HEK293T (cell line): ENCODE measurements around the gene INAVA.
"Not testable (repeated sequence)": the region's sequence is repeated elsewhere in the genome, so short reads cannot be mapped to it uniquely, and the experiment has no call there.

ENCODE experiments used
- CTCF ChIA-PET: fragments of 350-600 bp; formaldehyde crosslinking; extraction: SDS; loops from one replicate; lab custom pipeline; 2021; ENCODE audit warnings: antibody characterized with exemption, inconsistent platforms; lab: Yijun Ruan, JAX
- POLR2A ChIA-PET: fragments of 350-600 bp; formaldehyde crosslinking; extraction: SDS; loops from one replicate; lab custom pipeline; 2020; ENCODE audit warnings: antibody characterized with exemption, inconsistent platforms; lab: Yijun Ruan, JAX
- DNase-seq: peaks from one replicate; pipeline ENCODE4 v3.0.0; 2012; ENCODE audit warnings: mixed read lengths; ENCODE audit errors: extremely low spot score
- ARNT ChIP-seq: fragments of 450-650 bp; IDR thresholded peaks from 2 replicates; pipeline ENCODE4 v1.6.1; 2017; ENCODE audit warnings: mild to moderate bottlenecking
- BHLHE40 ChIP-seq: fragments of 450-650 bp; IDR thresholded peaks from 2 replicates; pipeline ENCODE4 v1.6.1; 2016; ENCODE audit warnings: mild to moderate bottlenecking, moderate library complexity, borderline replicate concordance
- CTBP1 ChIP-seq: fragments of 450-650 bp; IDR thresholded peaks from 2 replicates; pipeline ENCODE4 v1.6.1; 2016; ENCODE audit warnings: borderline replicate concordance
- ELF4 ChIP-seq: fragments of 450-650 bp; IDR thresholded peaks from 2 replicates; pipeline ENCODE4 v1.6.1; 2017; ENCODE audit warnings: antibody characterized with exemption
- FOXA1 ChIP-seq: fragments of 450-650 bp; IDR thresholded peaks from 2 replicates; pipeline ENCODE4 v1.6.1; 2016; ENCODE audit warnings: mild to moderate bottlenecking
- FOXK2 ChIP-seq: fragments of 450-650 bp; IDR thresholded peaks from 2 replicates; pipeline ENCODE4 v1.6.1; 2016; ENCODE audit warnings: mild to moderate bottlenecking
- FOXM1 ChIP-seq: fragments of 450-650 bp; IDR thresholded peaks from 2 replicates; pipeline ENCODE4 v1.6.1; 2017; ENCODE audit warnings: mild to moderate bottlenecking, borderline replicate concordance
- HDGF ChIP-seq: fragments of 450-650 bp; IDR thresholded peaks from 2 replicates; pipeline ENCODE4 v1.6.1; 2017; ENCODE audit warnings: antibody characterized with exemption, borderline replicate concordance
- L3MBTL2 ChIP-seq: fragments of 450-650 bp; conservative IDR thresholded peaks from 2 replicates; pipeline ENCODE4 v1.6.1; 2016; ENCODE audit warnings: mild to moderate bottlenecking
- LEF1 ChIP-seq: fragments of 450-650 bp; IDR thresholded peaks from 2 replicates; pipeline ENCODE4 v1.6.1; 2017; ENCODE audit warnings: mild to moderate bottlenecking, borderline replicate concordance
- NFRKB ChIP-seq: fragments of 450-650 bp; IDR thresholded peaks from 2 replicates; pipeline ENCODE4 v1.6.1; 2016; ENCODE audit warnings: mild to moderate bottlenecking, moderate library complexity
- PKNOX1 ChIP-seq: fragments of 450-650 bp; IDR thresholded peaks from 2 replicates; pipeline ENCODE4 v1.6.1; 2016
- SP1 ChIP-seq: fragments of 450-650 bp; IDR thresholded peaks from 2 replicates; pipeline ENCODE4 v1.6.1; 2017
- SUZ12 ChIP-seq: fragments of 450-650 bp; IDR thresholded peaks from 2 replicates; pipeline ENCODE4 v1.6.1; 2016; ENCODE audit warnings: mild to moderate bottlenecking
- TARDBP ChIP-seq: fragments of 450-650 bp; IDR thresholded peaks from 2 replicates; pipeline ENCODE4 v1.6.1; 2016
- ZNF384 ChIP-seq: fragments of 450-650 bp; IDR thresholded peaks from 2 replicates; pipeline ENCODE4 v1.6.1; 2016

INAVA gene

GRCh38 chr1:200921571-200922110 lies 26.9 kb downstream of the INAVA start:
- TF ChIP-seq BHLHE40: no peak
- no peak for TF ChIP-seq TARDBP
- TF ChIP-seq SUZ12: no peak
- no peak for TF ChIP-seq CTBP1
- TF ChIP-seq HDGF: no peak
- TF ChIP-seq FOXK2: no peak
- no peak for TF ChIP-seq LEF1
- TF ChIP-seq PKNOX1: no peak
- TF ChIP-seq L3MBTL2: no peak
- no peak for TF ChIP-seq ARNT
- TF ChIP-seq SP1: no peak
- TF ChIP-seq ELF4: no peak
- no peak for DNase-seq
- CTCF ChIA-PET: interaction anchor here (0.7 kb wide), 1 partner anchor 299 kb away, joined by 8 read pairs; no protein-coding TSS in a partner anchor
- POLR2A ChIA-PET: no interaction called here

GRCh38 chr1:200922406-200922805 lies 27.7 kb downstream of the INAVA start:
- ChIA-PET CTCF (interaction anchor here (0.7 kb wide), 1 partner anchor 300 kb away, joined by 8 read pairs; no protein-coding TSS in a partner anchor), POLR2A (no interaction called here)
- TF ChIP-seq PKNOX1 (no peak), SUZ12 (no peak), SP1 (no peak), TARDBP (no peak), HDGF (no peak)
- DNase-seq: no peak

GRCh38 chr1:200923601-200924000 lies 28.9 kb downstream of the INAVA start:
- TF ChIP-seq CTBP1: no peak
- no peak for TF ChIP-seq ELF4
- no peak for TF ChIP-seq SP1
- TF ChIP-seq NFRKB: no peak
- TF ChIP-seq L3MBTL2: no peak
- no peak for TF ChIP-seq ARNT
- TF ChIP-seq HDGF: no peak
- no peak for TF ChIP-seq ZNF384
- TF ChIP-seq FOXM1: no peak
- no peak for TF ChIP-seq LEF1
- TF ChIP-seq SUZ12: no peak
- TF ChIP-seq PKNOX1: no peak
- TF ChIP-seq TARDBP: no peak
- no peak for TF ChIP-seq FOXA1
- TF ChIP-seq FOXK2: no peak
- no peak for TF ChIP-seq BHLHE40
- no peak for DNase-seq
- POLR2A ChIA-PET: no interaction called here
- CTCF ChIA-PET: no interaction called here

- TF ChIP-seq PKNOX1 (no peak), TARDBP (no peak), BHLHE40 (no peak), FOXM1 (no peak), FOXA1 (no peak), SP1 (no peak), CTBP1 (no peak), L3MBTL2 (no peak)
- ChIA-PET CTCF (no interaction called here), POLR2A (no interaction called here)
- DNase-seq: no peak
Measured at GRCh38 chr1:200925831-200926230, 31.1 kb downstream of the INAVA start.

GRCh38 chr1:200929530-200930278 lies 35.0 kb downstream of the INAVA start:
- DNase-seq: no peak
- ChIA-PET CTCF (no interaction called here), POLR2A (no interaction called here)
- no peak for TF ChIP-seq FOXK2
- TF ChIP-seq SUZ12: no peak

- DNase-seq, CTCF ChIA-PET, POLR2A ChIA-PET: not testable (repeated sequence)
Measured at GRCh38 chr1:200930285-200930684, 35.6 kb downstream of the INAVA start.
